Suprapubic skin (tissue), 4 donors: ENCODE data around the gene ATXN2L. TPM values are rescaled to one million over a fixed set of nuclear protein-coding genes. Genes with fewer than 3 reads are reported as not detected.
A peak's percentile ranks its signal among the peaks of the same experiment; 100 is the strongest.
"Not testable (repeated sequence)": the region's sequence is repeated elsewhere in the genome, so short reads cannot be mapped to it uniquely, and the experiment has no call there.

ENCODE experiments used
- DNase-seq, 2 donors: peaks; one replicate each; pipeline ENCODE4 v3.0.0-alpha.2; 2019; ENCODE audit warnings: low spot score in 2 of 2
- H3K27ac ChIP-seq: fragments of 200-600 bp; sonication (generic); one replicate; pipeline ENCODE4 v1.5.1; 2019
- H3K27me3 ChIP-seq: fragments of 200-600 bp; sonication (generic); one replicate; pipeline ENCODE4 v1.5.1; 2019
- H3K36me3 ChIP-seq: fragments of 200-600 bp; sonication (generic); one replicate; pipeline ENCODE4 v1.5.1; 2019
- H3K4me1 ChIP-seq: fragments of 200-600 bp; sonication (generic); one replicate; pipeline ENCODE4 v1.5.1; 2019
- H3K4me3 ChIP-seq: fragments of 200-600 bp; sonication (generic); one replicate; pipeline ENCODE4 v1.5.1; 2019; ENCODE audit warnings: mild to moderate bottlenecking
- H3K9me3 ChIP-seq: fragments of 200-600 bp; sonication (generic); one replicate; pipeline ENCODE4 v1.5.1; 2019
- CTCF ChIP-seq, 2 donors: fragments of 200-600 bp in 1 of 2; fragments of 450-650 bp in 1 of 2; sonication (generic) in 1 of 2; IDR thresholded peaks; one replicate each; pipeline ENCODE4 v1.5.1; 2016 to 2019; ENCODE audit warnings: antibody characterized with exemption in 2 of 2, mild to moderate bottlenecking in 1 of 2, moderate library complexity in 1 of 2
- EP300 ChIP-seq: sonication (generic); formaldehyde crosslinking; IDR thresholded peaks from one replicate; pipeline ENCODE4 v1.6.1; 2017; ENCODE audit warnings: antibody characterized with exemption
- POLR2A ChIP-seq, 2 donors: fragments of 450-650 bp; IDR thresholded peaks; one replicate each; pipeline ENCODE4 v1.6.1; 2017; ENCODE audit warnings: antibody characterized with exemption in 2 of 2, mild to moderate bottlenecking in 2 of 2, moderate library complexity in 2 of 2
- POLR2AphosphoS5 ChIP-seq, 3 donors: sonication (generic); formaldehyde crosslinking; IDR thresholded peaks; one replicate each; pipeline ENCODE4 v1.6.1; 2017; ENCODE audit warnings: antibody characterized with exemption in 3 of 3
- WGBS: methylation state at CpG from one replicate; pipeline ENCODE4 v1.1.5; 2018; 5-methylcytosine and 5-hydroxymethylcytosine counted together
- total RNA-seq, 4 donors: library from RNA; depleted of rRNA; stranded (reverse); fragments of >200 nt; gene quantifications; one replicate each; pipeline ENCODE4 v1.1.0, GENCODE V29; 2016

The ATXN2L gene
- total RNA-seq, 4 donors from 2014 or later: 88.5 to 236 (median 148) TPM

- TF ChIP-seq EP300 (no peak), POLR2A (IDR thresholded peaks at IDR 0.05) (no peak), CTCF (IDR thresholded peaks at IDR 0.05) (no peak), POLR2AphosphoS5 (IDR thresholded peaks at IDR 0.05) (no peak)
- no peak overlapping the region for H3K27ac ChIP-seq
Observed at GRCh38 chr16:28879261-28879840, 56.6 kb downstream of the ATXN2L start.

GRCh38 chr16:28879841-28880588, 57.2 kb downstream of the ATXN2L start:
- H3K27ac ChIP-seq: no peak overlapping the region
- peak in 1 of 2 donors; percentile 44 for TF ChIP-seq CTCF (IDR thresholded peaks at IDR 0.05)
- no peak for TF ChIP-seq POLR2A (IDR thresholded peaks at IDR 0.05)
- H3K9me3 ChIP-seq: no peaks in the 10 kb centered on the region
- H3K36me3 ChIP-seq: no peaks in the 10 kb centered on the region
- WGBS: 1% methylated on average over 35 of the region's 66 CpGs
- DNase-seq: peak; percentile 92 to 95
- H3K27me3 ChIP-seq: peaks cover 18% of the 10 kb centered on the region
- peak overlapping the region; percentile 67 for H3K4me3 ChIP-seq
- H3K4me1 ChIP-seq: peaks cover 17% of the 10 kb centered on the region

More at GRCh38 chr16:28879261-28879840, 56.6 kb downstream of the ATXN2L start:
- DNase-seq: no peak
- Histone ChIP-seq H3K4me3 (peak overlapping the region; percentile 67), H3K36me3 (peaks cover 3% of the 10 kb centered on the region), H3K9me3 (no peaks in the 10 kb centered on the region), H3K27me3 (peaks cover 18% of the 10 kb centered on the region), H3K4me1 (peaks cover 17% of the 10 kb centered on the region)
- WGBS: 6% methylated on average over 7 of the region's 27 CpGs

- H3K27me3 ChIP-seq: peaks cover 18% of the 10 kb centered on the region
- WGBS: 12% methylated on average over 11 of the region's 11 CpGs
- H3K9me3 ChIP-seq: no peaks in the 10 kb centered on the region
- H3K4me3 ChIP-seq: peak overlapping the region; percentile 67
- no peaks in the 10 kb centered on the region for H3K36me3 ChIP-seq
- H3K4me1 ChIP-seq: peaks cover 17% of the 10 kb centered on the region
- no peak overlapping the region for H3K27ac ChIP-seq
- DNase-seq: no peak
- TF ChIP-seq POLR2A (IDR thresholded peaks at IDR 0.05) (no peak), POLR2AphosphoS5 (IDR thresholded peaks at IDR 0.05) (no peak), EP300 (no peak), CTCF (IDR thresholded peaks at IDR 0.05) (no peak)
Observed at GRCh38 chr16:28880589-28880915, 57.8 kb downstream of the ATXN2L start.

- Histone ChIP-seq H3K9me3 (no peaks in the 10 kb centered on the region), H3K36me3 (no peaks in the 10 kb centered on the region), H3K27me3 (peaks cover 18% of the 10 kb centered on the region), H3K4me1 (peaks cover 17% of the 10 kb centered on the region), H3K27ac (no peak overlapping the region), H3K4me3 (no peak overlapping the region)
- 80% methylated on average over 4 of the region's 4 CpGs for WGBS
- TF ChIP-seq POLR2A (IDR thresholded peaks at IDR 0.05): no peak
- no peak for TF ChIP-seq EP300
- TF ChIP-seq POLR2AphosphoS5 (IDR thresholded peaks at IDR 0.05): no peak
- TF ChIP-seq CTCF (IDR thresholded peaks at IDR 0.05): no peak
- no peak for DNase-seq
Observed at GRCh38 chr16:28880955-28881354, 58.2 kb downstream of the ATXN2L start.

GRCh38 chr16:28881565-28881964, 58.8 kb downstream of the ATXN2L start:
- H3K27me3 ChIP-seq: peaks cover 18% of the 10 kb centered on the region
- H3K36me3 ChIP-seq, H3K27ac ChIP-seq, H3K9me3 ChIP-seq, H3K4me3 ChIP-seq, DNase-seq: not testable (repeated sequence)
- WGBS: 87% methylated on average over 4 of the region's 4 CpGs
- peaks cover 17% of the 10 kb centered on the region for H3K4me1 ChIP-seq
